ENCODE data around the gene TMEM40. TPM values are rescaled to one million over a fixed set of nuclear protein-coding genes. Genes with fewer than 3 reads are reported as not detected.

TMEM40 gene
- total RNA-seq, 1 experiment from 2014 or later: not detected

DNA sequence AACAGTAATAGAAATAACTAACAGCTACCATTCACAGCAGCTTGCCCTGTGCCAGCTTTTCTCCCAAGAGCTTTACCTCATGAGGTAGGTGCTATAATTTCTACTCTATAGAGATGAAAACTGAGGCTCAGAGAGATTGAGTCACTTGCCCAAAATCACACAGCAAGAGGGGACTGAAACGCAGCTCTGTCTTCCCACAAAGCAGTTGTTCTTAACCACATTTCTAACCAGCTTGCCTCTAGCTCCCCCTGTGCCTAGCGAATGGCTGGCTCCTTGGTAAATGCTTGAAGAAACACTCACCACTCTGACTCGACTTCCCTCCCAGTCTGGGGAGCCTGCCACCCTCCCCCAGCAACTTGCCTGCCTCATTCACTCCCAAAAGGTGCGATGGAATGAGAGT, 15.6 kb upstream of the TMEM40 start:
- Mint-ChIP-seq H3K36me3 (ENCODE audit: insufficient read depth in 1 of 3, low read depth in 3 of 3) (no peaks in the 10 kb centered on the region), H3K9me3 (peaks cover 0 to 3% of the 10 kb centered on the region in 2 experiments; a peak in 1 of 5 replicates)
- WGBS (ENCODE audit: extremely low coverage, insufficient read length, low lambda C conversion rate): no CpG with 5 or more reads among the region's 4 CpGs

More for the DNA sequence above, 15.6 kb upstream of the TMEM40 start:
- H4K8ac ChIP-seq (replicated peaks; ENCODE audit: insufficient read length, low read depth, low read length): no peak overlapping the region
- H2BK12ac ChIP-seq (ENCODE audit: insufficient read length, low read depth, low read length): no peak overlapping the region
- no peaks in the 10 kb centered on the region for H3K79me1 ChIP-seq (ENCODE audit: insufficient read depth, low read depth, low read length, poor library complexity, severe bottlenecking)
- H3K27me3 ChIP-seq (ENCODE audit: insufficient read depth, low read length): no peaks in the 10 kb centered on the region; the same call in 1 of the 2 replicates
- H3K9me3 ChIP-seq (ENCODE audit: control insufficient read depth, low read depth, low read length): no peaks in the 10 kb centered on the region
- H3K27me3 Mint-ChIP-seq (ENCODE audit: low read depth): peaks cover 13% of the 10 kb centered on the region; the same call in 1 of the 2 replicates
- TF ChIP-seq, protein P1, sequence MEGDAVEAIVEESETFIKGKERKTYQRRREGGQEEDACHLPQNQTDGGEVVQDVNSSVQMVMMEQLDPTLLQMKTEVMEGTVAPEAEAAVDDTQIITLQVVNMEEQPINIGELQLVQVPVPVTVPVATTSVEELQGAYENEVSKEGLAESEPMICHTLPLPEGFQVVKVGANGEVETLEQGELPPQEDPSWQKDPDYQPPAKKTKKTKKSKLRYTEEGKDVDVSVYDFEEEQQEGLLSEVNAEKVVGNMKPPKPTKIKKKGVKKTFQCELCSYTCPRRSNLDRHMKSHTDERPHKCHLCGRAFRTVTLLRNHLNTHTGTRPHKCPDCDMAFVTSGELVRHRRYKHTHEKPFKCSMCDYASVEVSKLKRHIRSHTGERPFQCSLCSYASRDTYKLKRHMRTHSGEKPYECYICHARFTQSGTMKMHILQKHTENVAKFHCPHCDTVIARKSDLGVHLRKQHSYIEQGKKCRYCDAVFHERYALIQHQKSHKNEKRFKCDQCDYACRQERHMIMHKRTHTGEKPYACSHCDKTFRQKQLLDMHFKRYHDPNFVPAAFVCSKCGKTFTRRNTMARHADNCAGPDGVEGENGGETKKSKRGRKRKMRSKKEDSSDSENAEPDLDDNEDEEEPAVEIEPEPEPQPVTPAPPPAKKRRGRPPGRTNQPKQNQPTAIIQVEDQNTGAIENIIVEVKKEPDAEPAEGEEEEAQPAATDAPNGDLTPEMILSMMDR (conservative IDR thresholded peaks at IDR 0.05): no peak
- no peaks in the 10 kb centered on the region for H4K20me1 ChIP-seq (ENCODE audit: control insufficient read depth, insufficient read depth, insufficient read length)
- no peak overlapping the region for H2BK5ac ChIP-seq (ENCODE audit: insufficient read length, low read length)
- H3K4me1 ChIP-seq (ENCODE audit: insufficient read depth, low read length): no peaks in the 10 kb centered on the region
- no peaks in the 10 kb centered on the region for H3K79me2 ChIP-seq (ENCODE audit: insufficient read depth, low read length)
- no peaks in the 10 kb centered on the region for H3K23me2 ChIP-seq (ENCODE audit: insufficient read length, low read depth, low read length, poor library complexity, severe bottlenecking)
- no peak overlapping the region for H3K14ac ChIP-seq (ENCODE audit: insufficient read depth, low read length)
- H2AK5ac ChIP-seq (ENCODE audit: insufficient read length, low read length): no peak overlapping the region
- no peak overlapping the region for H3K27ac ChIP-seq (ENCODE audit: insufficient read length, low read depth, low read length)
- no peak overlapping the region for H3K4me3 Mint-ChIP-seq
- no peak overlapping the region for H3K18ac ChIP-seq (ENCODE audit: insufficient read length, low read depth, low read length)
- H4K91ac ChIP-seq (ENCODE audit: insufficient read length, low read depth, low read length): no peak overlapping the region
- no peak overlapping the region for H2BK15ac ChIP-seq (ENCODE audit: low read depth, low read length)
- no peak overlapping the region for H4K5ac ChIP-seq (ENCODE audit: insufficient read length, low read depth, low read length)
- H2AFZ ChIP-seq (ENCODE audit: low read length): no peak overlapping the region
- H2BK120ac ChIP-seq (ENCODE audit: low read depth, low read length, poor library complexity, severe bottlenecking): no peak overlapping the region
- H3K27ac Mint-ChIP-seq: no peak overlapping the region
- H3T11ph ChIP-seq (ENCODE audit: low read length): no peak overlapping the region
- H3K4me1 Mint-ChIP-seq: peaks cover 0 to 2% of the 10 kb centered on the region in 2 experiments; a peak in 2 of 4 replicates
- no peak overlapping the region for H3K9ac ChIP-seq (ENCODE audit: extremely low read depth, insufficient read length, low read length)
- DNase-seq: no peak
- H3K4me2 ChIP-seq (ENCODE audit: insufficient read depth, insufficient read length, low read length): no peak overlapping the region
- no peak overlapping the region for H2BK20ac ChIP-seq (ENCODE audit: low read depth, low read length, poor library complexity, severe bottlenecking)
- no peak overlapping the region for H3K23ac ChIP-seq (ENCODE audit: insufficient read length, low read depth, low read length)
- no peak overlapping the region for H3K4ac ChIP-seq (ENCODE audit: low read depth, low read length)
- H3K56ac ChIP-seq (ENCODE audit: insufficient read length, low read depth, low read length): no peak overlapping the region

Data from H9 (cell line).